Fibroblast of lung (primary cell): ENCODE measurements around the gene CEP19. TPM values are rescaled to one million over a fixed set of nuclear protein-coding genes. Genes with fewer than 3 reads are reported as not detected.

Source experiments
- DNase-seq, 2 donors: peaks; one replicate each; pipeline versions ENCODE4 v3.0.0 to v3.0.0-alpha.2; 2010; ENCODE audit warnings: low read depth in 2 of 2
- H2AFZ ChIP-seq: 2 replicates; pipeline ENCODE4 v1.5.1; 2012; ENCODE audit warnings: low read length, control low read depth, inconsistent platforms
- H3K27ac ChIP-seq: 2 replicates; pipeline ENCODE4 v1.5.1; 2011; ENCODE audit warnings: low read length, control low read depth; ENCODE audit not compliant: insufficient read depth
- H3K27me3 ChIP-seq: 2 replicates; pipeline ENCODE4 v1.5.1; 2011; ENCODE audit warnings: mild to moderate bottlenecking, low read length; ENCODE audit not compliant: control insufficient read depth, insufficient read depth
- H3K36me3 ChIP-seq: 2 replicates; pipeline ENCODE4 v1.5.1; 2011; ENCODE audit warnings: low read length; ENCODE audit not compliant: control insufficient read depth, insufficient read depth
- H3K4me1 ChIP-seq: 2 replicates; pipeline ENCODE4 v1.5.1; 2011; ENCODE audit warnings: low read length; ENCODE audit not compliant: control insufficient read depth, insufficient read depth; ENCODE audit errors: extremely low read depth
- H3K4me2 ChIP-seq: 2 replicates; pipeline ENCODE4 v1.5.1; 2011; ENCODE audit warnings: low read length, control low read depth; ENCODE audit not compliant: insufficient read depth; ENCODE audit errors: extremely low read depth
- H3K4me3 ChIP-seq, 4 experiments: fragments of 200-600 bp in 1 of 4; sonication (generic) in 1 of 4; replicated peaks in 1 of 4; 2 replicates each; pipeline ENCODE4 v1.5.1; 2011 to 2016; ENCODE audit warnings: low read length in 4 of 4, low read depth in 3 of 4, mild to moderate bottlenecking in 3 of 4, control low read depth in 2 of 4, inconsistent platforms in 1 of 4, mixed read lengths in 1 of 4; ENCODE audit not compliant: insufficient read depth in 1 of 4; ENCODE audit errors: control extremely low read depth in 1 of 4
- H3K79me2 ChIP-seq: 2 replicates; pipeline ENCODE4 v1.5.1; 2012; ENCODE audit warnings: mild to moderate bottlenecking, low read length, inconsistent platforms; ENCODE audit not compliant: control insufficient read depth, insufficient read depth
- H3K9ac ChIP-seq: 2 replicates; pipeline ENCODE4 v1.5.1; 2011; ENCODE audit warnings: mild to moderate bottlenecking, low read length, control low read depth; ENCODE audit not compliant: insufficient read depth
- H3K9me3 ChIP-seq: 2 replicates; pipeline ENCODE4 v1.5.1; 2012; ENCODE audit warnings: low read depth, low read length; ENCODE audit not compliant: control insufficient read depth, insufficient read depth
- H4K20me1 ChIP-seq: 2 replicates; pipeline ENCODE4 v1.5.1; 2011; ENCODE audit warnings: low read length; ENCODE audit not compliant: control insufficient read depth, insufficient read depth; ENCODE audit errors: extremely low read depth
- CTCF ChIP-seq, 2 donors: IDR thresholded peaks in 1 of 2; conservative IDR thresholded peaks in 1 of 2; 1 replicate in 1 of 2; 2 replicates in 1 of 2; pipeline ENCODE4 v1.5.1; 2011 to 2012; ENCODE audit warnings: low read length in 2 of 2, control low read depth in 1 of 2, inconsistent platforms in 1 of 2, low read depth in 1 of 2, mild to moderate bottlenecking in 1 of 2
- EZH2 ChIP-seq: IDR thresholded peaks from 2 replicates; pipeline ENCODE4 v1.5.1; 2012; ENCODE audit warnings: low read length, control low read depth, mild to moderate bottlenecking; ENCODE audit errors: missing control alignments
- polyA plus RNA-seq, 2 donors: library from polyadenylated mRNA; depleted of rRNA in 1 of 2; stranded (reverse) in 1 of 2; unstranded in 1 of 2; fragments of >200 nt; gene quantifications; 2 replicates each; pipeline ENCODE4 v1.2.1, GENCODE V29; 2011 to 2012; ENCODE audit warnings: missing spikeins in 1 of 2
- total RNA-seq: library from RNA; depleted of rRNA; stranded (reverse); fragments of >200 nt; gene quantifications from 2 replicates; pipeline ENCODE4 v1.2.1, GENCODE V29; 2014

CEP19 gene
- total and polyA plus RNA-seq, 2 donors (not counting 1 experiment from before 2014, with no cell fraction given), result 3.2 to 3.6 TPM

GRCh38 chr3:196712514-196713413 is 714 bp upstream of the CEP19 start:
- H3K4me3 ChIP-seq, result peak overlapping the region; percentile 22 to 91 (median 66)
- peak overlapping the region; percentile 57 for H3K9ac ChIP-seq
- no peaks in the 10 kb centered on the region for H3K79me2 ChIP-seq
- no peaks in the 10 kb centered on the region for H3K9me3 ChIP-seq
- no peaks in the 10 kb centered on the region for H4K20me1 ChIP-seq
- peak; percentile 53 to 61 for DNase-seq
- TF ChIP-seq CTCF (conservative IDR thresholded peaks at IDR 0.05 in 1 of 2, IDR thresholded peaks at IDR 0.05 in 1 of 2; ENCODE audit: low read depth in 1 of 2, low read length in 2 of 2), result no peak
- no peak for TF ChIP-seq EZH2
- peak overlapping the region; percentile 90 for H2AFZ ChIP-seq
- peak overlapping the region; percentile 66 for H3K27ac ChIP-seq
- H3K27me3 ChIP-seq, result no peaks in the 10 kb centered on the region
- H3K4me2 ChIP-seq, result peak overlapping the region; percentile 92
- H3K4me1 ChIP-seq, result no peaks in the 10 kb centered on the region
- H3K36me3 ChIP-seq, result no peaks in the 10 kb centered on the region

GRCh38 chr3:196708467-196708866 is 3.6 kb downstream of the CEP19 start:
- no peak overlapping the region for H3K27ac ChIP-seq
- H3K79me2 ChIP-seq, result no peaks in the 10 kb centered on the region

More at GRCh38 chr3:196708467-196708866, 3.6 kb downstream of the CEP19 start:
- no peak overlapping the region for H3K4me2 ChIP-seq
- no peaks in the 10 kb centered on the region for H3K4me1 ChIP-seq
- no peaks in the 10 kb centered on the region for H3K9me3 ChIP-seq
- no peak for DNase-seq
- no peak overlapping the region for H3K9ac ChIP-seq
- no peak overlapping the region for H3K4me3 ChIP-seq
- no peak overlapping the region for H2AFZ ChIP-seq
- no peaks in the 10 kb centered on the region for H4K20me1 ChIP-seq
- H3K36me3 ChIP-seq, result no peaks in the 10 kb centered on the region
- no peaks in the 10 kb centered on the region for H3K27me3 ChIP-seq
- no peak for TF ChIP-seq EZH2
- no peak for TF ChIP-seq CTCF (conservative IDR thresholded peaks at IDR 0.05 in 1 of 2, IDR thresholded peaks at IDR 0.05 in 1 of 2; ENCODE audit: low read depth in 1 of 2, low read length in 2 of 2)
